ENCODE results near the gene ST8SIA1.

Gene ST8SIA1

GRCh38 chr12:22196236-22196635, 138.3 kb downstream of the ST8SIA1 start:
- TF ChIP-seq GABPA (IDR thresholded peaks at IDR 0.05; ENCODE audit: low read depth) = no peak
- no peak for TF ChIP-seq CTCF (IDR thresholded peaks at IDR 0.05; ENCODE audit: insufficient read depth, low read length)
- TF ChIP-seq SPI1 (IDR thresholded peaks at IDR 0.05; ENCODE audit: borderline replicate concordance, low read depth) = no peak
- no peak for TF ChIP-seq POLR2AphosphoS5 (IDR thresholded peaks at IDR 0.05; ENCODE audit: low read depth)
- TF ChIP-seq, protein P1, sequence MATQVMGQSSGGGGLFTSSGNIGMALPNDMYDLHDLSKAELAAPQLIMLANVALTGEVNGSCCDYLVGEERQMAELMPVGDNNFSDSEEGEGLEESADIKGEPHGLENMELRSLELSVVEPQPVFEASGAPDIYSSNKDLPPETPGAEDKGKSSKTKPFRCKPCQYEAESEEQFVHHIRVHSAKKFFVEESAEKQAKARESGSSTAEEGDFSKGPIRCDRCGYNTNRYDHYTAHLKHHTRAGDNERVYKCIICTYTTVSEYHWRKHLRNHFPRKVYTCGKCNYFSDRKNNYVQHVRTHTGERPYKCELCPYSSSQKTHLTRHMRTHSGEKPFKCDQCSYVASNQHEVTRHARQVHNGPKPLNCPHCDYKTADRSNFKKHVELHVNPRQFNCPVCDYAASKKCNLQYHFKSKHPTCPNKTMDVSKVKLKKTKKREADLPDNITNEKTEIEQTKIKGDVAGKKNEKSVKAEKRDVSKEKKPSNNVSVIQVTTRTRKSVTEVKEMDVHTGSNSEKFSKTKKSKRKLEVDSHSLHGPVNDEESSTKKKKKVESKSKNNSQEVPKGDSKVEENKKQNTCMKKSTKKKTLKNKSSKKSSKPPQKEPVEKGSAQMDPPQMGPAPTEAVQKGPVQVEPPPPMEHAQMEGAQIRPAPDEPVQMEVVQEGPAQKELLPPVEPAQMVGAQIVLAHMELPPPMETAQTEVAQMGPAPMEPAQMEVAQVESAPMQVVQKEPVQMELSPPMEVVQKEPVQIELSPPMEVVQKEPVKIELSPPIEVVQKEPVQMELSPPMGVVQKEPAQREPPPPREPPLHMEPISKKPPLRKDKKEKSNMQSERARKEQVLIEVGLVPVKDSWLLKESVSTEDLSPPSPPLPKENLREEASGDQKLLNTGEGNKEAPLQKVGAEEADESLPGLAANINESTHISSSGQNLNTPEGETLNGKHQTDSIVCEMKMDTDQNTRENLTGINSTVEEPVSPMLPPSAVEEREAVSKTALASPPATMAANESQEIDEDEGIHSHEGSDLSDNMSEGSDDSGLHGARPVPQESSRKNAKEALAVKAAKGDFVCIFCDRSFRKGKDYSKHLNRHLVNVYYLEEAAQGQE (IDR thresholded peaks at IDR 0.05; ENCODE audit: insufficient replicate concordance, low read depth) = no peak
- Histone ChIP-seq H3K27me3 (ENCODE audit: insufficient read depth, poor library complexity, severe bottlenecking) (no peaks in the 10 kb centered on the region), H3K27ac (replicated peaks) (no peak overlapping the region), H3K4me3 (replicated peaks; ENCODE audit: insufficient read depth, low read length) (no peak overlapping the region)
- DNase-seq (ENCODE audit: low read depth in 1 of 2, low spot score in 1 of 2) = no peak

- no peak overlapping the region for H3K4me3 ChIP-seq (replicated peaks; ENCODE audit: insufficient read depth, low read length)
- no peak for DNase-seq (ENCODE audit: low read depth in 1 of 2, low spot score in 1 of 2)
- TF ChIP-seq CTCF (IDR thresholded peaks at IDR 0.05; ENCODE audit: insufficient read depth, low read length) (no peak), GABPA (IDR thresholded peaks at IDR 0.05; ENCODE audit: low read depth) (no peak), POLR2AphosphoS5 (IDR thresholded peaks at IDR 0.05; ENCODE audit: low read depth) (no peak), SPI1 (IDR thresholded peaks at IDR 0.05; ENCODE audit: borderline replicate concordance, low read depth) (no peak)
- TF ChIP-seq, protein P1 (IDR thresholded peaks at IDR 0.05; ENCODE audit: insufficient replicate concordance, low read depth) = no peak
- H3K27me3 ChIP-seq (ENCODE audit: insufficient read depth, poor library complexity, severe bottlenecking) = no peaks in the 10 kb centered on the region
- no peak overlapping the region for H3K27ac ChIP-seq (replicated peaks)
These were observed 143.5 kb downstream of the ST8SIA1 start for GRCh38 chr12:22190969-22191368.

DNA sequence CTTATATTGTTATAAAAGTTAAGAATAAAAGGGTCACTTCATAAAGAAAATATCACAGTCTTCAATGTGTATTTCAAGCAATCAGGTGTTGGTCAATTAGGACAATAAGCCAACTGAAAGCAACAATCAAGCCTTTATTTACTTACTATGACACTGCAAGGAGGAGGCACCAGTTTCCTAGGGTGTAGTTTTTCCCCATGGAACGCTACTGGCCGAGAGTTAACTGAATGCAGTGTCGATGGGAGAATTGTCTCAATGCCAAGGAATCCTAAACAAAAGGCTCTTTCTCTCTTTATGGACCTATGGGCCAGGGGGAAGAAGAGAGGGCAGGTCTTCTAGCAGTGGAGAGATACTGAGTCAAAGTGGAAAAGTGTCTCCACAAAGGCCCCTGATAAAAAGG, 146.1 kb downstream of the ST8SIA1 start:
- H3K27me3 ChIP-seq (ENCODE audit: insufficient read depth, poor library complexity, severe bottlenecking) = no peaks in the 10 kb centered on the region
- H3K27ac ChIP-seq (replicated peaks) = no peak overlapping the region
- TF ChIP-seq SPI1 (IDR thresholded peaks at IDR 0.05; ENCODE audit: borderline replicate concordance, low read depth) (no peak), GABPA (IDR thresholded peaks at IDR 0.05; ENCODE audit: low read depth) (no peak), CTCF (IDR thresholded peaks at IDR 0.05; ENCODE audit: insufficient read depth, low read length) (no peak), POLR2AphosphoS5 (IDR thresholded peaks at IDR 0.05; ENCODE audit: low read depth) (no peak)
- TF ChIP-seq, protein P1 (IDR thresholded peaks at IDR 0.05; ENCODE audit: insufficient replicate concordance, low read depth) = no peak
- no peak overlapping the region for H3K4me3 ChIP-seq (replicated peaks; ENCODE audit: insufficient read depth, low read length)
- DNase-seq (ENCODE audit: low read depth in 1 of 2, low spot score in 1 of 2) = no peak

Measured in HL-60 (cell line).